ENCODE data around the gene C1orf159. TPM values are rescaled to one million over a fixed set of nuclear protein-coding genes. Genes with fewer than 3 reads are reported as not detected.

Gene C1orf159
- total and polyA plus RNA-seq, 2 donors (not counting 1 experiment from before 2014, with no cell fraction given), result 23.0 to 25.6 TPM

DNA sequence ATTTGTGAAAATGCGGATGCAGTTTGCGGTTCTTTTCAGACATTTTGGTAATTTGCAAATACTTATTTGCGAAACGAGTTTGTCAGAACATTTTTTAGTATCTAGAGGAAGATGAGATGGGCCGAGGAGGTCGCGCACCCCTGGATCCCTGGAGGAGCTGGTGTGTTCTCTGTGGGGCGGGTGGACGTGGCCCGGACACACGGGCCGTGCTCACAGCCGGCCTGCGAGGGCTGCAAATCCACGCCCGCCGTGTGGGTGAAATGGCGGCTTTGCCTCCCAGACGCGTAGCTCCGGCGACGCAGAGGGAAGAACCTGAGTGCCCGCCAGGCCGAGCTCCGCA is 48.4 kb upstream of the C1orf159 start:
- H3K9ac ChIP-seq (ENCODE audit: low read length), result no peak overlapping the region
- TF ChIP-seq EZH2 (IDR thresholded peaks at IDR 0.05; ENCODE audit: borderline replicate concordance, insufficient read depth, low read depth, low read length, poor library complexity, severe bottlenecking), result no peak
- no peak for TF ChIP-seq CTCF (IDR thresholded peaks at IDR 0.05)
- peaks cover 0 to 6% of the 10 kb centered on the region in 2 donors for H3K4me1 ChIP-seq (ENCODE audit: control insufficient read depth in 2 of 2, insufficient read depth in 2 of 2, low read length in 2 of 2)
- no peak overlapping the region for H3K4me2 ChIP-seq (replicated peaks; ENCODE audit: low read depth, low read length, poor library complexity, severe bottlenecking)
- H3K27ac Mint-ChIP-seq, result no peak overlapping the region
- no peak overlapping the region for H3K4me3 ChIP-seq (ENCODE audit: control extremely low read depth in 1 of 5, extremely low read depth in 1 of 5, insufficient read depth in 1 of 5, low read depth in 2 of 5, low read length in 4 of 5)
- no peaks in the 10 kb centered on the region for H3K27me3 Mint-ChIP-seq
- no peaks in the 10 kb centered on the region for H3K27me3 ChIP-seq (replicated peaks in 1 of 4; ENCODE audit: control extremely low read depth in 1 of 4, control insufficient read depth in 3 of 4, insufficient read depth in 4 of 4, low read length in 3 of 4)
- no peaks in the 10 kb centered on the region for H3K36me3 ChIP-seq (replicated peaks in 1 of 2; ENCODE audit: control extremely low read depth in 1 of 2, control insufficient read depth in 1 of 2, extremely low read depth in 1 of 2, insufficient read depth in 2 of 2, low read length in 1 of 2)
- H4K20me1 ChIP-seq (ENCODE audit: control insufficient read depth, insufficient read depth, low read length, poor library complexity, severe bottlenecking), result no peaks in the 10 kb centered on the region
- peaks cover 0 to 5% (median 0%) of the 10 kb centered on the region in 3 donors for H3K9me3 ChIP-seq (ENCODE audit: control extremely low read depth in 1 of 3, control insufficient read depth in 2 of 3, insufficient read depth in 1 of 3, low read length in 2 of 3)
- ATAC-seq (ENCODE audit: low read depth) (no peak), DNase-seq (no peak)
- peaks cover 9% of the 10 kb centered on the region for H3K4me1 Mint-ChIP-seq
- ChIA-PET POLR2A (no interaction called here), CTCF (no interaction called here)
- H3K4me3 Mint-ChIP-seq, result no peak overlapping the region
- no peaks in the 10 kb centered on the region for H3K79me2 ChIP-seq (ENCODE audit: control insufficient read depth, insufficient read depth, low read length)
- no peak overlapping the region for H2AFZ ChIP-seq (ENCODE audit: insufficient read depth, low read depth, low read length, poor library complexity, severe bottlenecking)
- no peaks in the 10 kb centered on the region for H3K9me3 Mint-ChIP-seq (ENCODE audit: insufficient read depth)
- intact Hi-C loops (cut with micrococcal nuclease), result no loop called here
- H3K27ac ChIP-seq (ENCODE audit: low read length in 2 of 2), result no peak overlapping the region
- WGBS (ENCODE audit: insufficient coverage), result 82% methylated on average over 22 of the region's 26 CpGs

DNA sequence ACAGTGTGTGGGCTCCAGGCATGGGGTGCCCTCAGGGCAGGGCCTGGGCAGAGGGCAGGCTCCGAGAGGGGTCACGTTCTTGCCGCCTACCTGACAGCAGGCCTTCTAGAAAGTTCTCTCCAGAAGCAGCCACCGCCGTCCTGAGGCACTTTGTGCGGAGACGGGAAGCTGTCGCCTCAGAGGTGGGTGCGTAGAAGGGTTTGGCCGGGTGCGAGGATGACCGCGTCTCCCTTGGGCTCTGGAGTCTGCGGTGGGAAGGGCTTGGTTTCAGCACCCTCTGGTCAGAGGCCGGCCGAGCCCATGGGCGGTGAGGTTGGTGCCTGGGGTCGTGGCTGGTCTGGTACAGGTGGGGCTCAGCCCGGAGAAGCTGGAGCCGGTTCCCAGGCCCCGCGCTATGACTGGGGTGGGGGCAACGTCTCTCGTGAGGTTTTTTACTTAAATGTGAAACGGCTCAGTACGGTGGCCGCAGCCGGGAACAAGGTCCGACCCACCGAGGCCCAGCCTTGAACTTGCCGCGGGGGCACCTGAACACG is 47.7 kb upstream of the C1orf159 start:
- Histone ChIP-seq H3K9me3 (ENCODE audit: control extremely low read depth in 1 of 3, control insufficient read depth in 2 of 3, insufficient read depth in 1 of 3, low read length in 2 of 3) (peaks cover 0 to 5% (median 0%) of the 10 kb centered on the region in 3 donors), H3K36me3 (replicated peaks in 1 of 2; ENCODE audit: control extremely low read depth in 1 of 2, control insufficient read depth in 1 of 2, extremely low read depth in 1 of 2, insufficient read depth in 2 of 2, low read length in 1 of 2) (no peaks in the 10 kb centered on the region), H3K9ac (ENCODE audit: low read length) (no peak overlapping the region), H3K4me3 (ENCODE audit: control extremely low read depth in 1 of 5, extremely low read depth in 1 of 5, insufficient read depth in 1 of 5, low read depth in 2 of 5, low read length in 4 of 5) (no peak overlapping the region), H4K20me1 (ENCODE audit: control insufficient read depth, insufficient read depth, low read length, poor library complexity, severe bottlenecking) (no peaks in the 10 kb centered on the region), H3K79me2 (ENCODE audit: control insufficient read depth, insufficient read depth, low read length) (no peaks in the 10 kb centered on the region), H3K27ac (ENCODE audit: low read length in 2 of 2) (no peak overlapping the region), H2AFZ (ENCODE audit: insufficient read depth, low read depth, low read length, poor library complexity, severe bottlenecking) (no peak overlapping the region), H3K4me2 (replicated peaks; ENCODE audit: low read depth, low read length, poor library complexity, severe bottlenecking) (no peak overlapping the region), H3K27me3 (replicated peaks in 1 of 4; ENCODE audit: control extremely low read depth in 1 of 4, control insufficient read depth in 3 of 4, insufficient read depth in 4 of 4, low read length in 3 of 4) (no peaks in the 10 kb centered on the region), H3K4me1 (ENCODE audit: control insufficient read depth in 2 of 2, insufficient read depth in 2 of 2, low read length in 2 of 2) (peaks cover 2 to 12% of the 10 kb centered on the region in 2 donors)
- ChIA-PET CTCF (no interaction called here), POLR2A (no interaction called here)
- DNase-seq (no peak), ATAC-seq (ENCODE audit: low read depth) (no peak)
- no peak for TF ChIP-seq CTCF (IDR thresholded peaks at IDR 0.05)
- TF ChIP-seq EZH2 (IDR thresholded peaks at IDR 0.05; ENCODE audit: borderline replicate concordance, insufficient read depth, low read depth, low read length, poor library complexity, severe bottlenecking), result no peak
- Mint-ChIP-seq H3K9me3 (ENCODE audit: insufficient read depth) (no peaks in the 10 kb centered on the region), H3K27me3 (no peaks in the 10 kb centered on the region), H3K27ac (no peak overlapping the region), H3K4me3 (no peak overlapping the region), H3K4me1 (peaks cover 9% of the 10 kb centered on the region)
- intact Hi-C loops (cut with micrococcal nuclease), result no loop called here
- 95% methylated on average over 33 of the region's 33 CpGs for WGBS (ENCODE audit: insufficient coverage)
